Mucosa of stomach (tissue), 1 donor: ENCODE measurements around the gene IDH3A.

ENCODE experiments used
- H3K27me3 ChIP-seq: one replicate; pipeline ENCODE4 v1.7.0; 2013; ENCODE audit warnings: mild to moderate bottlenecking, low read length; ENCODE audit not compliant: control insufficient read depth, insufficient read depth
- H3K36me3 ChIP-seq: one replicate; pipeline ENCODE4 v1.7.0; 2013; ENCODE audit warnings: low read length; ENCODE audit not compliant: control insufficient read depth, insufficient read depth
- H3K4me1 ChIP-seq: one replicate; pipeline ENCODE4 v1.7.0; 2013; ENCODE audit warnings: mild to moderate bottlenecking, low read length; ENCODE audit not compliant: control insufficient read depth, insufficient read depth
- H3K4me3 ChIP-seq: one replicate; pipeline ENCODE4 v1.7.0; 2013; ENCODE audit warnings: low read length
- H3K9ac ChIP-seq: one replicate; pipeline ENCODE4 v1.7.0; 2013; ENCODE audit warnings: mild to moderate bottlenecking, low read length, moderate library complexity
- H3K9me3 ChIP-seq: one replicate; pipeline ENCODE4 v1.7.0; 2013; ENCODE audit warnings: mild to moderate bottlenecking, low read length, moderate library complexity; ENCODE audit not compliant: control insufficient read depth
- donor health status: Pancreatic carcinoma.

IDH3A gene

DNA sequence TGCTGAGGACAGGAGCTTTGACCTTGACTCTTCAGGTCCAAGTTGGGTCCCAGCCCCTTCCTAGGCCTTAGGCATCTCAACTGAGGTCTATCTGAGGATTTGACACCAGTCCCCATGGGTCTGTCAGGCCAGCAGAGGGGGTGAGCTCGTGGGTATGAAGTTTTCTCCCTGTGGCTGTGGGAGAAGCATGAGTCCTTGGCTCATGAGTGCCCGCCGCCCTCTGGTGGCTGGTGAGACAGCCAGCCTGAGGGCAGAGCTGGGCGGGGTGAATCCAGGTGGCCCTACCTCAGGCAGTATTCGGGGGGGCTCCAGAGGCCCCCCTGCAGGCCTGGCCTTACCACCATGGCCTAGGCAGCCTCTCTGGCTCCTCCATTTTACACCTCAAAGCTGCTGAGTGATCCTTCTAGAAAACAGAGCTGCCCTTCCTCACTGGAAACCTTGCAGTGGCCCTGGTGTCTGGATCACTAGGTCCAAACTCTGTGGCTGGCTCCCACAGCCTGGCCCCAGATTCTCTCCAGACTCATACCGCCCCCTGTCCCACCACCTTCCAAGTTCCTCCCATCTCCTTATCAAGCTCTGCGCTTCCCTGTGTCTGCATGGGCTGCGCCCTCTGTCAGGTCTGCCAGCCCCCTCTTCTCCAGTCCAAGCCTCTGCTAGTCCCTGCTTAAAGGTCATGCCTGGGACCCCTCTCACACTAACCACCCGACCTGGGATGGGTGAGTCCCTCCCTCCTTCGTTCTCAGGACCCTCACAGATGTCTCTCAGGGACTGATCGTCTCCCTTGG, 40.7 kb upstream of the IDH3A start:
- no peaks in the 10 kb centered on the region for H3K27me3 ChIP-seq
- no peak overlapping the region for H3K9ac ChIP-seq
- no peaks in the 10 kb centered on the region for H3K36me3 ChIP-seq
- no peaks in the 10 kb centered on the region for H3K9me3 ChIP-seq
- H3K4me3 ChIP-seq = no peak overlapping the region
- H3K4me1 ChIP-seq = peaks cover 19% of the 10 kb centered on the region

DNA sequence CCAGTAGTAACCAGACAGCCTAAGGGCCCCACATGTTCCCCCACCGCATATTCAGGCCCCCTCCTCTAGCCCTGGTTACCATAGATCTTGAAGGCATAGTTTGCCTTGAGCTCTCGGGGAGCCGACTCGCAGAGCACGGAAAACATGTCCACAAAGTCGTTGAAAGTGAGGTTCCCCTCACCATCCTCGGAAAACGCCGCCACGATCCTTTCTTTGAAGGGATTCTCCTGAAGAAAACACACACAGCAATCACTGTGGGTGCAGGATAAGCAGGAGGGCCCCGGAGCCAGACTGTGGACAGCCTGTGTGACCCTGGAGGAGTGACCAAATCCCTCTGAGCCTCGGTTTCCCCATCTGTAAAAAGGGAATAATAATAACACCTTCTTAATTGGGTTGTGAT, 40.0 kb upstream of the IDH3A start:
- Histone ChIP-seq H3K9ac (no peak overlapping the region), H3K4me1 (peaks cover 16% of the 10 kb centered on the region), H3K9me3 (no peaks in the 10 kb centered on the region), H3K36me3 (no peaks in the 10 kb centered on the region), H3K4me3 (no peak overlapping the region), H3K27me3 (no peaks in the 10 kb centered on the region)

DNA sequence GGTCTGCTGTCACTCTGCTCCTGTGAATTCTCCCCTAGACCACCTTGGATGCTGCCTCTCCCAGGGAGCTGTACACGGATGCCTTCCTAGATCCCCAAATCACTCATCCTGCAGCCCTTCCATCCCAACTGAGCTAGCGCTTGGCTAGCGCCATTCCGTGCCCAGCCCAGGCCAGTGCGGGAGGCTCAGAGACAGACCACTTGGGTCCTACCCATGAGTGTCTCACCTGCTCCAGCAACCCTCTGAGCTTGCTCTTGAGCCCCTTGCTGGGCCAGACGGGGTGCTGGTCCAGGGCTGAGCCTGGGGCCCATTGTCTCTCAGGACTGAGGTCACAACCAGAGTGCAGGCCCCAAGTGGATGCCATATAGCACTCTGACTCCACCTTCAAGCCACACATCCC, 39.1 kb upstream of the IDH3A start:
- Histone ChIP-seq H3K9me3 (no peaks in the 10 kb centered on the region), H3K4me1 (peaks cover 16% of the 10 kb centered on the region), H3K27me3 (no peaks in the 10 kb centered on the region), H3K9ac (no peak overlapping the region), H3K36me3 (no peaks in the 10 kb centered on the region), H3K4me3 (no peak overlapping the region)

DNA sequence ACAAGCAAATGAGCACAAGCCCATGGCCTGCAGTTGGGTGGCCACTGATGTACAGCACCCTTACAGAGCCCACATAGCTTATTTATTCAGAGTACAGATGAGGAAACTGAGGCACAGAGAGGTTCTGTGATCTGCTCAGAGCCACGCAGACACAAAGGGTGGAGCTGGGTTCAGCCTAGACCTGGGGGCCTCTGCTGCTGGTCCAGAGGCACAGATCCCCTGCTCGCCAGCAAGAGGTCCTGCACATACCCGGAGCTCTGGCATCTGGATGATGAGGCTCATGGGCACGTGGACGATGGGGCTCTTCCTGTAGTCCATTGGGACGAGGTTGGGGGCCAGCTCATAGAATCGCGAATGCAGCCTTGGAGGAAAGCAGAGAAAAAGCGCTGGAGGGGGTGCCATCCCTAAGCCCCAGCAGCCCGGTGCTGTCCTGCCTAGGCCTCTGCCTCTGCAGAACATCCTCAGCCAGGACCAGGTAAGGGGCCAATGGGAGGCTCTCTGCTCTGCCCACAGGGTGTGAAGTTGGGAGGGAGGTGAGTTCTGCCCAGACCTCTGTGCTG, 38.2 kb upstream of the IDH3A start:
- Histone ChIP-seq H3K27me3 (no peaks in the 10 kb centered on the region), H3K9me3 (no peaks in the 10 kb centered on the region), H3K36me3 (no peaks in the 10 kb centered on the region), H3K4me3 (no peak overlapping the region), H3K4me1 (peaks cover 15% of the 10 kb centered on the region), H3K9ac (no peak overlapping the region)

DNA sequence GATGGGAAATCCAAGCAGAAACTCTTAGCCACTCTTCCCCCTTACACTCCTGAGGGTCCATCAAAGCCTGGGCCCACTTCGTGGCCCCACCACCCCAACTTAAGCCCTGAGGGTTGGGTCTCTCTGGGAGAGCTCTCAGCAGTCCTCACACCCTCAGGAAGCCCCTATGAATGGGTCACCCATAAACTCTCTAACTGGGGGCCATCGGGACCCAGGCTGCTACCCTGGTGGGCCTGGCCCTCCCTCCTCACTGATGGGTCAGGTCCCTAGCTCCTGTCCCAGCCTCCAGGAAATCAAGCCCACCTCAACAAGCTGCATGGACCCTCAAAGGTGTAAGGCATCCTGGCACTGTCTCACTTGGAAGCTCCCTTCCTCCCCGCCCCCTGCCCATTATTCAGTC, 37.4 kb upstream of the IDH3A start:
- peaks cover 11% of the 10 kb centered on the region for H3K4me1 ChIP-seq
- no peak overlapping the region for H3K4me3 ChIP-seq
- H3K27me3 ChIP-seq = no peaks in the 10 kb centered on the region
- no peak overlapping the region for H3K9ac ChIP-seq
- no peaks in the 10 kb centered on the region for H3K36me3 ChIP-seq
- H3K9me3 ChIP-seq = no peaks in the 10 kb centered on the region

DNA sequence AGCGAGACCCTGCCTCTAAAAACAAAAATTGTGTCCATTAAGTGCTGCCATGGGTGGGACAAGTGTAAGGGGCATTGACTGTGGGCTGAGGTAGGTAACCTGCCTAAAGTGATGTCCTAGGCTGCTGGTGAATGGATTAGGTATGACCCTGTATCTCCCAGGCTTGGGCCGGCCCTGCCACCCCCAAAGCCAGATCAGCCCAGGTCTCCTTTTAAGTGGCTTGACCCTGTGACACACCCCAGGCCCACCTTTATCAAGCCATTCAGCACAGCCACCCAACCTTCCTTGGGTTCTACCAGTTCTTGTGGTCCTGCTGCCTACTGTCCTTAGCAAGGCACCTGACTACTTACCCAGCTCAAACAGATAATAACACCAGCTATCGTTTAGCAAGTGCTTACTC, 36.6 kb upstream of the IDH3A start:
- Histone ChIP-seq H3K9me3 (no peaks in the 10 kb centered on the region), H3K9ac (no peak overlapping the region), H3K4me1 (peaks cover 11% of the 10 kb centered on the region), H3K4me3 (no peak overlapping the region), H3K36me3 (no peaks in the 10 kb centered on the region), H3K27me3 (no peaks in the 10 kb centered on the region)

DNA sequence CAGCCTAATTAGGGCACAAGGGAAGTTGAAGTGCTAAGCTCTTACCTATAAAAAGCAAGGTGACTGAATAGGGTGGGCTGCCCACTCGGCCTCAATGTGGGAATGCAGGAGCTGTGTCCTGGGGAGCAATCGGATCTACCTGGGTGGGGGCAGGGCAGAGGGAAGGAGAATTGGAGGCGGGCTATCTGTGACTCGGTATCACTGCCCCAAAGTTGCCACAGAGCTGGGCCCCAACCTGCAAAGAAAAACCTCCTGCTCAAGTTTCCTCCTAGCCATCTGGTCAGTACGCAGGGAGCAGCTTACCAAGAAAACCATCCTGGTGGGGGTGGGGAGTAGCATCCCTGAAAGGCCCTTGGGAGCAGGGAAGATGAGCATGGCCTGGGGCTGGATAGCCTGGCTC, 28.6 kb upstream of the IDH3A start:
- Histone ChIP-seq H3K36me3 (no peaks in the 10 kb centered on the region), H3K4me3 (no peak overlapping the region), H3K9ac (no peak overlapping the region), H3K27me3 (no peaks in the 10 kb centered on the region), H3K9me3 (no peaks in the 10 kb centered on the region), H3K4me1 (no peaks in the 10 kb centered on the region)

DNA sequence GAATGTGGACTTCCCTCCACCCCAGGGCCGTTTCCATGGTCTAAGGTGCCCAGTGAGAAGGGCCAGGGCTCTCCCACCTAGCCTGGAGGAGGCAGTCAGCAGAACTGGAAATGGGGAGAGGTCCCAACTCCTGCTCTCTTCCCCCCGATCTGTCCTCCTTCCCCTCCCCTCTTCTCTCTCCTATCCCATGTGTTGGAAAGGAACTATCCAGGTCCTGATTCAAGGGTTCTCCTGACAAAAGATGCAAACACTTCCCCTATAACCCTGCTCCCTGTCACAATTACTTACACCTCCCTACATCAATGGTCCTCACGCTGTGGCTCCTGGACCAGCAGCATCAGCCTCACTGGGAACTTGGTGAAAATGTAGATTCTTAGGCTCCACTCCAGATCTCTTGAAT, 23.9 kb upstream of the IDH3A start:
- H3K4me1 ChIP-seq = peaks cover 6% of the 10 kb centered on the region
- no peak overlapping the region for H3K9ac ChIP-seq
- H3K36me3 ChIP-seq = no peaks in the 10 kb centered on the region
- H3K4me3 ChIP-seq = no peak overlapping the region
- no peaks in the 10 kb centered on the region for H3K27me3 ChIP-seq
- no peaks in the 10 kb centered on the region for H3K9me3 ChIP-seq

DNA sequence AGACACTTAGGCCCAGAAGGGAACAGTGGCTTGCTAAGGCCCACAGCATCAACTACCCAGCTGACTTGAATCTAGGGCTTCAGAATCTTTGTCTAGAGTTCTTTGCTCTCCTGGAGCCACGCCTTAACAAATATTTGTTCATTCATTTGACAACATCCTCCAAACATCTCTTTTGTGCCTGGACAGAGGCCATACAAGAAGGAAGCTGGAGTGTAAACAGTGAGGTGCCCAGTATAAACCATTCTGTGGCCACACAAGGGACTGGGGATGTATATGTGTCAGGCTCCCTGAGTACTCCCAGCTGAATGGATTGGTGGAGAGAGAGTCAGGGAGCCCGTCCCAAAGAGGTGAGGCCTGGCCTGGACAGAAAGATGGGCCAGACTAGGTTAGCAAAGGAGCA, 21.3 kb upstream of the IDH3A start:
- peaks cover 4% of the 10 kb centered on the region for H3K27me3 ChIP-seq
- peaks cover 18% of the 10 kb centered on the region for H3K4me1 ChIP-seq
- H3K4me3 ChIP-seq = no peak overlapping the region
- H3K9ac ChIP-seq = no peak overlapping the region
- H3K36me3 ChIP-seq = no peaks in the 10 kb centered on the region
- H3K9me3 ChIP-seq = no peaks in the 10 kb centered on the region

DNA sequence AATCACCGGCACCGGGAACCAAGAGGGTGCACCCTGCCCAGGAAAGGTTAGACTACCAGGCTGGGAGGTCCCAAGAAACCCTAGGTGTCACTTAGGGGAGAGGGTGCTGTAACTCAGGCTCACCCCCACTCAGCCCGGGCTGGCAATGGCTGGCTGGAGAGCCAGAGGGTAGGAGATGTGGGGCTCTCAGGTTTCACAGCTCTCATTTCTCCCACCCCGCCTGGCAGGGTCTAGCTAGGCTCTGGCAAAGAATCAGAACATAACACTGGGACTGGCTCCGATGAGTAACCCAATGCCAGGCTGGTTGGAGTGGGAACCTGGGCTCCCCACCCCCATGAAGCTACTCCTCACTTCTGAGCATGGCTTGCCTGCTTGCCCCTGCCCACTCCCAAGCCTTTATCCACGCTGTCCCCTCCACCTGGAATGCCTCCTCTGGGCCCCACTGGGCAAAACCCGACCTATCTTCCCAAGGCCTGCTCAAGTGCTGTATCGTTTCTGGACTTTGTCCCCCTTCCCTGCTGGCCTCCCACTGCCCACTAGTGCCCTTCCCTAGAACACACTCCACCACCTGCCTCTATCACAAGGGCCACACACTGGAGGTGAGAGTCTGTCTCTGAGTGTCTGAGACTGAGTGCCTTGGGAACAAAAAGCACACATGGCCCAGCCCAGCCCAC, 19.9 kb upstream of the IDH3A start:
- H3K4me1 ChIP-seq = peaks cover 18% of the 10 kb centered on the region
- H3K9ac ChIP-seq = no peak overlapping the region
- H3K36me3 ChIP-seq = no peaks in the 10 kb centered on the region
- H3K9me3 ChIP-seq = no peaks in the 10 kb centered on the region
- no peak overlapping the region for H3K4me3 ChIP-seq
- peaks cover 4% of the 10 kb centered on the region for H3K27me3 ChIP-seq

DNA sequence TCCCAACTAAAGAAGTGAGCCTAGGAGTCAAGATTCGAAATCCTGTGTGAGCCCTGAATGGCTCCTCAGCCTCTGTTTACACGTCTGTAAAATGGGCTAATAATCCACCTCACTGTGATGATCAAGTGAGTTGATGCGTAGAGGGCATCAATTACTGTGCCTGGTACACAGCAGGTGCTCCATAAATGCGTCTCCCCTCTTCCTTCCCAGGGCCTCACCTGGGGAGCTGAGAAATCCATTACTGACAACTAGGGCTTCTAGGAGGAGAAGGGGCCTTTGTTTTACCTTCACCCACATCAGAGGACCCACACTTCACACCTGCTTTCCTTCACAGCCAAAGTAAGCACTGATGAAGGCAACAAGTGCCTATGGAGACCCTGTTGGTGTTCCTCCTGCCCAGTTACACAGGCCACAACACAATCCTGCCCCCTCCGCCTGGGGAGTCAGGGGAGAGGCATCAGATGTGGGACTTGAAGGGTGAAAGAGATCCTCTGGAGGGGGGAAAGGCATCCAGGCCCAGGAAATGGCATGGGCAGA, 19.3 kb upstream of the IDH3A start:
- Histone ChIP-seq H3K9ac (no peak overlapping the region), H3K4me3 (no peak overlapping the region), H3K4me1 (peaks cover 18% of the 10 kb centered on the region)

More for the DNA sequence above, 19.3 kb upstream of the IDH3A start:
- no peaks in the 10 kb centered on the region for H3K36me3 ChIP-seq
- H3K27me3 ChIP-seq = peaks cover 4% of the 10 kb centered on the region
- no peaks in the 10 kb centered on the region for H3K9me3 ChIP-seq
